HG02970 (cell line): ENCODE results near the gene SRP9.
"Not testable (repeated sequence)": the region's sequence is repeated elsewhere in the genome, so short reads cannot be mapped to it uniquely, and the experiment has no call there.

Source experiments
- ATAC-seq: cut with Tn5 transposase; IDR thresholded peaks from one replicate; pipeline ENCODE4 v1.9.1; 2021; ENCODE audit warnings: mild to moderate bottlenecking, moderate library complexity, moderate number of reproducible peaks; ENCODE audit not compliant: unreplicated experiment, low FRiP score

SRP9 gene

GRCh38 chr1:225834417-225835329 lies 57.0 kb downstream of the SRP9 start:
- ATAC-seq: no peak

- no peak for ATAC-seq
Measured at GRCh38 chr1:225835856-225836255, 58.2 kb downstream of the SRP9 start.

GRCh38 chr1:225836296-225836695 lies 58.7 kb downstream of the SRP9 start:
- not testable (repeated sequence) for ATAC-seq

GRCh38 chr1:225838793-225839192 lies 61.2 kb downstream of the SRP9 start:
- ATAC-seq: no peak
